Fibroblast of pulmonary artery (primary cell): ENCODE measurements around the gene PTPRD.

Experiments
- DNase-seq: peaks from one replicate; pipeline ENCODE4 v3.0.0-alpha.2; 2010; ENCODE audit warnings: low read depth
- H3K4me3 ChIP-seq: replicated peaks from 2 replicates; pipeline ENCODE4 v1.5.1; 2011; ENCODE audit warnings: low read depth, mild to moderate bottlenecking, control low read depth, low read length, moderate library complexity
- TF ChIP-seq, protein P1 (sequence below): IDR thresholded peaks from 2 replicates; pipeline ENCODE4 v1.5.1; 2011; ENCODE audit warnings: mild to moderate bottlenecking, control low read depth, low read length, inconsistent platforms; ENCODE audit errors: missing control alignments

PTPRD gene

GRCh38 chr9:8832386-8832785 is 1780.4 kb downstream of the PTPRD start:
- no peak overlapping the region for H3K4me3 ChIP-seq
- TF ChIP-seq, protein P1, sequence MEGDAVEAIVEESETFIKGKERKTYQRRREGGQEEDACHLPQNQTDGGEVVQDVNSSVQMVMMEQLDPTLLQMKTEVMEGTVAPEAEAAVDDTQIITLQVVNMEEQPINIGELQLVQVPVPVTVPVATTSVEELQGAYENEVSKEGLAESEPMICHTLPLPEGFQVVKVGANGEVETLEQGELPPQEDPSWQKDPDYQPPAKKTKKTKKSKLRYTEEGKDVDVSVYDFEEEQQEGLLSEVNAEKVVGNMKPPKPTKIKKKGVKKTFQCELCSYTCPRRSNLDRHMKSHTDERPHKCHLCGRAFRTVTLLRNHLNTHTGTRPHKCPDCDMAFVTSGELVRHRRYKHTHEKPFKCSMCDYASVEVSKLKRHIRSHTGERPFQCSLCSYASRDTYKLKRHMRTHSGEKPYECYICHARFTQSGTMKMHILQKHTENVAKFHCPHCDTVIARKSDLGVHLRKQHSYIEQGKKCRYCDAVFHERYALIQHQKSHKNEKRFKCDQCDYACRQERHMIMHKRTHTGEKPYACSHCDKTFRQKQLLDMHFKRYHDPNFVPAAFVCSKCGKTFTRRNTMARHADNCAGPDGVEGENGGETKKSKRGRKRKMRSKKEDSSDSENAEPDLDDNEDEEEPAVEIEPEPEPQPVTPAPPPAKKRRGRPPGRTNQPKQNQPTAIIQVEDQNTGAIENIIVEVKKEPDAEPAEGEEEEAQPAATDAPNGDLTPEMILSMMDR: no peak
- no peak for DNase-seq

DNA sequence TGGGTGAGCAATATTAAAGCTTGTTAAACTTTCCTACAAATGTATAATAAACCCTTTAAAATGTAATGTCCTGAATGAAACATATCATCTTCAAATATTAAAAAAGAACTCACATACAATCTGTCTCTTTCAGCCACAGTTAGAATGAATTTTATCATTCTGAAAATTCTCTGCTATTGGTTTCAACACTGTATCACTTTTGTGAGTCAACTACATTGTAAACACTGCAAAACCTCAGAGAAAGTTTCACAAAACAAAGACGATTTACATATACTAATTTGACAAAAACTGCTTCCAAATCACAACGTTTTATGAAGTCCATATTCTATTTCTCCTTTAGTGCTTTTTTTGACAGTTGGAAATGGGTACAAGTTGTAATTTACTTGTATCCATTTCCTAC is 1781.2 kb downstream of the PTPRD start:
- TF ChIP-seq, protein P1: no peak

GRCh38 chr9:8826281-8826680 is 1786.5 kb downstream of the PTPRD start:
- DNase-seq: no peak

More for the DNA sequence above, 1781.2 kb downstream of the PTPRD start:
- DNase-seq: no peak
- H3K4me3 ChIP-seq: no peak overlapping the region

GRCh38 chr9:8825585-8826147 is 1787.1 kb downstream of the PTPRD start:
- no peak overlapping the region for H3K4me3 ChIP-seq

More at GRCh38 chr9:8826281-8826680, 1786.5 kb downstream of the PTPRD start:
- no peak overlapping the region for H3K4me3 ChIP-seq
- TF ChIP-seq, protein P1: no peak

GRCh38 chr9:8823131-8823895 is 1789.5 kb downstream of the PTPRD start:
- H3K4me3 ChIP-seq: no peak overlapping the region
- no peak for DNase-seq
- TF ChIP-seq, protein P1: no peak

More at GRCh38 chr9:8825585-8826147, 1787.1 kb downstream of the PTPRD start:
- TF ChIP-seq, protein P1: no peak
- DNase-seq: no peak

GRCh38 chr9:8822667-8823025 is 1790.2 kb downstream of the PTPRD start:
- no peak for DNase-seq

More at GRCh38 chr9:8822667-8823025, 1790.2 kb downstream of the PTPRD start:
- TF ChIP-seq, protein P1: no peak
- H3K4me3 ChIP-seq: no peak overlapping the region
